Upper lobe of right lung (tissue), 1 donor: Measurements from ENCODE around the gene DHX9. TPM values are rescaled to one million over a fixed set of nuclear protein-coding genes. Genes with fewer than 3 reads are reported as not detected.
A peak's percentile ranks its signal among the peaks of the same experiment; 100 is the strongest.
"Not testable (repeated sequence)": the region's sequence is repeated elsewhere in the genome, so short reads cannot be mapped to it uniquely, and the experiment has no call there.

Experiments
- ATAC-seq: fragments of 200-7000 bp; cut with Tn5 transposase; one replicate; pipeline ENCODE4 v1.9.1; 2020; ENCODE audit warnings: mild to moderate bottlenecking, moderate library complexity
- DNase-seq: peaks from one replicate; pipeline ENCODE4 v3.0.0-alpha.2; 2020
- H3K27ac ChIP-seq: fragments of 200-600 bp; one replicate; pipeline ENCODE4 v1.8.0; 2022
- H3K27me3 ChIP-seq: fragments of 200-600 bp; one replicate; pipeline ENCODE4 v1.8.0; 2022; ENCODE audit warnings: mild to moderate bottlenecking
- H3K36me3 ChIP-seq: fragments of 200-600 bp; one replicate; pipeline ENCODE4 v1.8.0; 2022
- H3K4me1 ChIP-seq: fragments of 200-600 bp; one replicate; pipeline ENCODE4 v1.8.0; 2022
- H3K4me3 ChIP-seq: fragments of 200-600 bp; one replicate; pipeline ENCODE4 v1.8.0; 2022; ENCODE audit warnings: mild to moderate bottlenecking
- H3K9me3 ChIP-seq: fragments of 200-600 bp; one replicate; pipeline ENCODE4 v1.8.0; 2022
- intact Hi-C: fragments of 100-400 bp; cut with DNase I; formaldehyde crosslinking; loops from one replicate; pipeline ENCODE4 v1.11.0; 2022
- total RNA-seq: library from RNA; stranded (reverse); fragmentation: NEBNext Ultra II Directional; extraction: Animal tissue kit (Norgen Biotek cat#: 25700); gene quantifications from one replicate; pipeline ENCODE4 v1.2.1, GENCODE V29; 2021
- TF ChIP-seq, protein P1 (sequence below): fragments of 200-600 bp; IDR thresholded peaks from one replicate; pipeline ENCODE4 v1.8.0; 2022; ENCODE audit warnings: antibody characterized with exemption
- donor health status: DM: no; HTN: yes; CAD: no; lungs with severe emphysema.

The DHX9 gene
- total RNA-seq, 1 donor from 2014 or later, result 126 TPM

DNA sequence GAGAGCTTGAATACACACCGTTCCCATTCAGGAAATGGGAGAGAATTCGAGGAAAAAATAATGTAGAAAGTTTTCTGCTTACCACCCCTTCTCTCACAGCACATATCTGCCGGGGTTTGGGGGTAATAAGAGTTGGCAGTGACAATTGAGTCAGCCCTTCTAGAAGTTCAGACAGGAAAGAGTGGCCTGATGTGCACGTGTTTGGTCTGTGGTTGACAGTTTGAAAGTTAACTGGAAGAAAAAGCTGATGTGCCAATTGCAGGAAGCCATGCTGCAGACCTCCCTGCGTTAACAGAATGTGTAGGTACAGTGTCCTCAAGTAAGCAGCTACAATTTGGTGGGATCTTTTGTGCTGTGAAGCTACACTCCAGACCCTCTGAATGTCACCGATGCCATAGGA, 50.9 kb downstream of the DHX9 start:
- ATAC-seq (peak; percentile 39), DNase-seq (no peak)
- intact Hi-C loops, result no loop called here
- TF ChIP-seq, protein P1, sequence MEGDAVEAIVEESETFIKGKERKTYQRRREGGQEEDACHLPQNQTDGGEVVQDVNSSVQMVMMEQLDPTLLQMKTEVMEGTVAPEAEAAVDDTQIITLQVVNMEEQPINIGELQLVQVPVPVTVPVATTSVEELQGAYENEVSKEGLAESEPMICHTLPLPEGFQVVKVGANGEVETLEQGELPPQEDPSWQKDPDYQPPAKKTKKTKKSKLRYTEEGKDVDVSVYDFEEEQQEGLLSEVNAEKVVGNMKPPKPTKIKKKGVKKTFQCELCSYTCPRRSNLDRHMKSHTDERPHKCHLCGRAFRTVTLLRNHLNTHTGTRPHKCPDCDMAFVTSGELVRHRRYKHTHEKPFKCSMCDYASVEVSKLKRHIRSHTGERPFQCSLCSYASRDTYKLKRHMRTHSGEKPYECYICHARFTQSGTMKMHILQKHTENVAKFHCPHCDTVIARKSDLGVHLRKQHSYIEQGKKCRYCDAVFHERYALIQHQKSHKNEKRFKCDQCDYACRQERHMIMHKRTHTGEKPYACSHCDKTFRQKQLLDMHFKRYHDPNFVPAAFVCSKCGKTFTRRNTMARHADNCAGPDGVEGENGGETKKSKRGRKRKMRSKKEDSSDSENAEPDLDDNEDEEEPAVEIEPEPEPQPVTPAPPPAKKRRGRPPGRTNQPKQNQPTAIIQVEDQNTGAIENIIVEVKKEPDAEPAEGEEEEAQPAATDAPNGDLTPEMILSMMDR, result no peak
- Histone ChIP-seq H3K36me3 (peaks cover 40% of the 10 kb centered on the region), H3K9me3 (no peaks in the 10 kb centered on the region), H3K27me3 (no peaks in the 10 kb centered on the region), H3K27ac (no peak overlapping the region), H3K4me3 (no peak overlapping the region), H3K4me1 (no peaks in the 10 kb centered on the region)

DNA sequence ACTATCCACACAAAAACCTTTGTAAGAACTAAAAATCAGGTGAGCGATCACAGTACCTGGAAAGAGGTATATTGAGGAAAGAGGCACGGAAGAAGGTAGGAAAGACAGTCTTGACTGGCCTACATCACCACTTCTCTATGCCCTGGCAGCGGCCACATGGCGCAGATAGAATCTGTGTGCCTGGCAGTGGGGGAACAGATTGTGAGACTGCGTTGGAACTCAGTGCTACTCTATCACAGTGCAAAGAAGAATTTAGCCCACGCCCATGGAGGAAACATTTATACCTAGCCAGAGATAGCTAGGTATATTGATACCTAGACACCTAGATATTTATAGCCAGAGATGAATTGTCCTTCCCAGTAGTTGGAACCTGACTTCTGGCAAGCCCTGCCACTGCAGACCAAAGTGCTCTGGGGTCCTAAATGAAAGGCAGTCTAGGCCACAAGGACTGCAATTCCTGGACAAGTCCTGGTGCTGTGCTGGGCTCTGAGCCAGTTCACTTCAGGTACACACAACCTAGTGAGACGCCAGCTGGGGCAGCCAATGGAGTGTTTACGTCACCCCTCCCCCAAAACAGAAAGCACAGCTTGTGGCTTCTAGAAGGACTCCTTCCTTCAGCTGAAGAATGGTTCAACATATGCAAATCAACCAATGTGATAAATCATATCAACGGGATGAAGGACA, 51.9 kb downstream of the DHX9 start:
- Histone ChIP-seq H3K4me3 (no peak overlapping the region), H3K27me3 (no peaks in the 10 kb centered on the region), H3K9me3 (no peaks in the 10 kb centered on the region), H3K27ac (no peak overlapping the region), H3K4me1 (no peaks in the 10 kb centered on the region), H3K36me3 (peaks cover 29% of the 10 kb centered on the region)
- ATAC-seq, result peak; percentile 56
- DNase-seq, result no peak
- TF ChIP-seq, protein P1, result no peak
- intact Hi-C loops, result no loop called here

DNA sequence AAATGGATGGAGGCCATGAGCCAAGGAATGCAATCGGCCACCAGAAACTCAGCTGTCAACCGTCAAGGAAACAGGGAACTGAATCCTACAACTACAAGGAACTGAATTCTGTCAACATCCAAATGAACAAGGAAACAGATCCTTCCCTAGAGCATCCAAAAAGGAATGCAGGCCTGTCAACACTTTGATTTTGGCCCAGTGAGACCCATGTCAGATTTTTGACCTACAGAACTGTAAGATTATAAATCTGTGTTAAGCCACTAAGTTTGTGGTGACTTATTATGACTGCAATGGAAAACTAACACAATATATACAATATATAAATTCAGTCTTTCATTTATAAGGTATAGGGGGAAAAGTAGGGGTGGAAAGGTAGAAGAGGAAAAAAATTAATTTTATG, 58.5 kb downstream of the DHX9 start:
- H3K36me3 ChIP-seq, result no peaks in the 10 kb centered on the region
- no peaks in the 10 kb centered on the region for H3K9me3 ChIP-seq
- DNase-seq (no peak), ATAC-seq (no peak)
- H3K4me1 ChIP-seq, result no peaks in the 10 kb centered on the region
- H3K4me3 ChIP-seq, result no peak overlapping the region
- no peaks in the 10 kb centered on the region for H3K27me3 ChIP-seq
- intact Hi-C loops, result no loop called here
- H3K27ac ChIP-seq, result no peak overlapping the region
- TF ChIP-seq, protein P1, result no peak

DNA sequence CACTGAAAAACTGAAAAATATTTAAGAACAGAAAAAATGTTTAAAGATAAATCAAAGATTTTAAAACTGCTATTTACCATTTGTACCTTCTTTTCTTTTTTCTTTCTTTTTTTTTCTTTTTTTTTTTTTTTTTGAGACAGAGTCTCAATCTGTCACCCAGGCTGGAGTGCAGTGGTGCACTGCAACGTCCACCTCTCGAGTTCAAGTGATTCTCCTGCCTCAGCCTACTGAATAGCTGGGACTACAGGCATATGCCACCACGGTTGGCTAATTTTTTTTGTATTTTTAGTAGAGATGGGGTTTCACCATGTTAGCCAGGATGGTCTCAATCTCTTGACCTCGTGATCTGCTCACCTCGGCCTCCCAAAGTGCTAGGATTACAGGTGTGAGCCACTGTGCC, 62.8 kb downstream of the DHX9 start:
- H3K4me1 ChIP-seq, H3K9me3 ChIP-seq, H3K27ac ChIP-seq, DNase-seq, ATAC-seq, H3K36me3 ChIP-seq, H3K27me3 ChIP-seq, intact Hi-C loops, H3K4me3 ChIP-seq: not testable (repeated sequence)

DNA sequence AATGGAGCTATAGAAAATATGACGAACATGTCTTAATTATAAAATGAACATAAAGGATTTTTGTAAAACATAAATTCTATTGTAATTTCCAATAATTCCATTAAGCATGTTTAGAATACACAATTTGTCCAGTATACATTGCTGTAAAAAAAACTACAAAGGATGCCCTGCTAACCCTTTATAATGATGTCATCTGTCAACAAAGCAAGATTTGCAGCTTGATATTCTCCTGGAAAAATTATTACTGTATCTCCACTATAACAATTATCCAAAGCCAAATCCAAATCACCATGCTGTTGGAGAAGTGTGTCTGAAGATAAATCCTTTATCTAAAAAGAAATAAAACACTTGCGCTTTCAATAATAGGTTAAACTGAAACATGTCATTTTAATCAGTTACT, 66.2 kb downstream of the DHX9 start:
- Histone ChIP-seq H3K27ac (no peak overlapping the region), H3K27me3 (no peaks in the 10 kb centered on the region), H3K36me3 (no peaks in the 10 kb centered on the region), H3K4me3 (no peak overlapping the region), H3K4me1 (no peaks in the 10 kb centered on the region), H3K9me3 (no peaks in the 10 kb centered on the region)
- TF ChIP-seq, protein P1, result no peak
- DNase-seq (no peak), ATAC-seq (no peak)
- intact Hi-C loops, result no loop called here

DNA sequence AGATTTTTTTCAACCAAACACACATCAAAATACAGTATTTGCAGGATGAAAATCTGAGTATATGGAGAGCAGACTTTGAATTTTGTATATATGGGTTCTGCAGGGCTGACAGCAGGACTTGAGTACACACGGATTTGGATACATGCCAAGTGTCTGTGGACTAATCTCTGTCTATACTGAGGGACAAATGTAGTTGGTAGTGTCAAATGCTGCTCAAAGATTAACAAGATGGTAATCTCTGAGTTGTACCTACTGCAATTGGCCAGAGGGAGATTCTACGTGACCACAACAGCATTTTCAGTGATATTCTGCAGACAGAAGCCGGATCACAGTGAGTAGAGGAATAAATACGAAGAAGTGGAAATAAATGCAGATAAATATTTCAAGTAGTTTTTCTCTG, 70.4 kb downstream of the DHX9 start:
- no peak for ATAC-seq
- Histone ChIP-seq H3K27me3 (no peaks in the 10 kb centered on the region), H3K4me3 (no peak overlapping the region), H3K27ac (no peak overlapping the region), H3K4me1 (no peaks in the 10 kb centered on the region), H3K9me3 (no peaks in the 10 kb centered on the region), H3K36me3 (no peaks in the 10 kb centered on the region)
- DNase-seq, result no peak
- TF ChIP-seq, protein P1, result no peak
- intact Hi-C loops, result no loop called here
